Heart right ventricle (tissue), 16 donors: ENCODE measurements around the gene CAPSL. TPM values are rescaled to one million over a fixed set of nuclear protein-coding genes. Genes with fewer than 3 reads are reported as not detected.
"Not testable (repeated sequence)": the region's sequence is repeated elsewhere in the genome, so short reads cannot be mapped to it uniquely, and the experiment has no call there.

ENCODE experiments used
- ATAC-seq, 8 donors: fragments of 200-7000 bp; cut with Tn5 transposase; one replicate each; pipeline ENCODE4 v1.9.1; 2020; ENCODE audit warnings: mild to moderate bottlenecking in 8 of 8, moderate library complexity in 8 of 8, moderate number of reproducible peaks in 1 of 8
- DNase-seq, 2 donors: peaks; one replicate each; pipeline ENCODE4 v3.0.0-alpha.2; 2020
- H3K27ac ChIP-seq, 10 donors: fragments of 200-600 bp; sonication (generic) in 2 of 10; one replicate each; pipeline versions ENCODE4 v1.5.0 to v1.8.0; 2020 to 2022; ENCODE audit warnings: mild to moderate bottlenecking in 3 of 10
- H3K27me3 ChIP-seq, 7 donors: fragments of 200-600 bp; one replicate each; pipeline ENCODE4 v1.8.0; 2021 to 2022; ENCODE audit warnings: mild to moderate bottlenecking in 2 of 7
- H3K36me3 ChIP-seq, 9 donors: fragments of 200-600 bp; sonication (generic) in 1 of 9; one replicate each; pipeline versions ENCODE4 v1.5.0 to v1.8.0; 2020 to 2022; ENCODE audit warnings: mild to moderate bottlenecking in 2 of 9
- H3K4me1 ChIP-seq, 9 donors: fragments of 200-600 bp; sonication (generic) in 1 of 9; one replicate each; pipeline versions ENCODE4 v1.5.0 to v1.8.0; 2020 to 2022; ENCODE audit warnings: mild to moderate bottlenecking in 4 of 9
- H3K4me3 ChIP-seq, 10 donors: fragments of 200-600 bp; sonication (generic) in 2 of 10; one replicate each; pipeline versions ENCODE4 v1.5.0 to v1.8.0; 2020 to 2022; ENCODE audit warnings: mild to moderate bottlenecking in 7 of 10, moderate library complexity in 2 of 10
- H3K9me3 ChIP-seq, 11 donors: fragments of 200-600 bp in 10 of 11; sonication (generic) in 2 of 11; one replicate each; pipeline versions ENCODE4 v1.5.0 to v1.8.0; 2013 to 2022; ENCODE audit warnings: mild to moderate bottlenecking in 2 of 11, control low read depth in 1 of 11, moderate library complexity in 1 of 11
- CTCF ChIP-seq, 9 donors: fragments of 200-600 bp; sonication (generic) in 2 of 9; IDR thresholded peaks; one replicate each; pipeline versions ENCODE4 v1.5.0 to v1.8.0; 2021 to 2022; ENCODE audit warnings: antibody characterized with exemption in 9 of 9, mild to moderate bottlenecking in 5 of 9, moderate library complexity in 1 of 9
- WGBS, 2 donors: extraction: QIAGEN DNeasy Blood & Tissue Kit; methylation state at CpG; one replicate each; pipeline ENCODE4 v1.1.7; 2013; ENCODE audit warnings: inconsistent platforms in 1 of 2; 5-methylcytosine and 5-hydroxymethylcytosine counted together
- intact Hi-C, 10 donors: fragments of 100-400 bp; cut with DNase I; formaldehyde crosslinking; loops; one replicate each; pipeline versions ENCODE4 v1.11.1 to v1.14.2; 2022
- polyA plus RNA-seq, 2 donors: library from polyadenylated mRNA; stranded (reverse); fragments of 200-250 nt; gene quantifications; one replicate each; pipeline ENCODE4 v1.2.3, GENCODE V29; 2013
- total RNA-seq, 10 donors: library from RNA; stranded (reverse); fragmentation: NEBNext Ultra II Directional in 3 of 10; extraction: Animal tissue kit (Norgen Biotek cat#: 25700) in 3 of 10; gene quantifications; one replicate each; pipeline versions ENCODE4 v1.2.1 to v1.2.4, GENCODE V29; 2021 to 2023
- donor health status: Arrhythmogenic right ventricular cardiomyopathy.
- donor health status: ischemic (EF 13 %, LVEDD 7.1; RV severe dilation, severe dysfunction).
- donor health status: healthy with polysubstance abuse.
- donor health status: DM: no; HTN: yes; CAD: no.
- donor health status: DM: no; HTN: no; CAD: no.
- donor health status: ischemic (EF 25% LVEDD 6.9; RV normal size, moderate dysfunction).
- donor health status: ischemic (EF 25% LVEDD 5.7; RV mildly dilated, moderate dysfunction).
- donor health status: healthy.
- donor health status: DM: yes; HTN: yes; CAD: no.
- donor health status: Ischemic cardiomyopathy.
- donor health status: ischemic (EF 35%, LVEDD 5.7; RV mildly dilated, moderate dysfunction).
- donor health status: nonischemic (EF 11% LVEDD 7.7; RV severe dilation, severe dysfunction).
- donor health status: DM: yes; HTN: yes; CAD: no.
- donor health status: PGD.
- donor health status: ischemic (EF 29% LVEDD 5.4; RV normal size, mild dysfunction).
- donor health status: nonischemic (EF 23%, LVEDD 6.1; RV moderate dilation, normal function).

CAPSL gene
- total and polyA plus RNA-seq, 12 donors: not detected

DNA sequence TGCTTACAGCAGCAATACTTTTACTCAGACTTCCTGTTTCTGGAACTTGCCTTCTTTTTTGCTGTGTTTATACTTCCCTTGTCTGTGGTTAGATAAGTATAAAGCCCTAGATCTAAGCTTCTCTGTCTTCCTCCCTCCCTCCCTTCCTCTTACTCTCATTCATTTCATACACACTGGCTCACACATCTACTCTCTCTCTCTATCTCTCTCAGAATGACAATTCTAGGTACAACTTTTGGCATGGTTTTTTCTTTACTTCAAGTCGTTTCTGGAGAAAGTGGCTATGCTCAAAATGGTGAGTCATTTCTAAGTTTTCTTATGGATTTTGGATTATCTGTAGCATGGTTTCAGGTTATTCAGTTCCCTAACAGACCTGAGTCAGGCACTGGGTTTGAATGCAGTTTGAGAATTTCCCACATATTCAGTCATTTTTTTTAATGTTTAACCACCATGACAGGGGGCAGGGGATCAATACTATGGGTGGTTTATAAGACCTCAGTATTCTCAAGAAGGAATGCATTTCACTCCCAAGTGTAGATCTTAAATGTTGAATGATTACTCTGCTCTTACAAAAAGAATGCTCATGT is 81.6 kb downstream of the CAPSL start, which contains the start of gene IL7R:
TSS of gene IL7R (plus strand) at position 127 of the 587 bp plus-strand sequence. CDS start at position 214, 87 bp downstream.
- H3K27me3 ChIP-seq: peaks cover 0 to 7% (median 0%) of the 10 kb centered on the region in 7 donors
- intact Hi-C loops: no loop called here
- 39 to 41% methylated on average over 1 of the region's 1 CpG for WGBS, 2 donors
- TF ChIP-seq CTCF (IDR thresholded peaks at IDR 0.05): no peak
- peak within 1 kb of the TSS in 1 of 10 donors; percentile 78 for H3K27ac ChIP-seq
- peaks cover 0 to 52% (median 0%) of the 10 kb centered on the region in 9 donors for H3K4me1 ChIP-seq
- H3K9me3 ChIP-seq: no peaks in the 10 kb centered on the region
- peak within 1 kb of the TSS in 1 of 10 donors; percentile 46 for H3K4me3 ChIP-seq
- H3K36me3 ChIP-seq: peaks cover 0 to 10% (median 0%) of the 10 kb centered on the region in 9 donors
- DNase-seq: no peak
- no peak for ATAC-seq

DNA sequence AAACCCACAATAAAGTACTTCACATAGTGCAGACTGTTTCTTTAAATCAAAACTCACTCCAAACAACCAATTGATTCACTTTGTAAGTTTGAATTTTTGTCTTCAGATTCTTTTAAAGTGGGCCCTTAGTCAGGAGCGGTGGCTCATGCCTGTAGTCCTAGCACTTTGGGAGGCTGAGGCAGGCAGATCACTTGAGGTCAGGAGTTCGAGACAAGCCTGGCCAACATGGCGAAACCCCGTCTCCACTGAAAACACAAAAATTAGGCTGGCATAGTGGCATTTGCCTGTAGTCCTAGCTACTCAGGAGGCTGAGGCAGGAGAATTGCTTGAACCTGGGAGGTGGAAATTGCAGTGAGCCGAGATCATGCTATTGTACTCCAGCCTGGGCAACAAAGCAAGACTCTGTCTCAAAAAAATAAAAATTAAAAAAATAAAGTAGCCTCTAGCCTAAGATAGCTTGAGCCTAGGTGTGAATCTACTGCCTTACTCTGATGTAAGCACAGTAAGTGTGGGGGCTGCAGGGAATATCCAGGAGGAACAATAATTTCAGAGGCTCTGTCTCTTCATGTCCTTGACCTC is 82.1 kb downstream of the CAPSL start:
- H3K9me3 ChIP-seq, ATAC-seq, intact Hi-C loops, DNase-seq, H3K27me3 ChIP-seq, H3K36me3 ChIP-seq: not testable (repeated sequence)
- H3K27ac ChIP-seq: peak overlapping the region in 1 of 10 donors; percentile 78
- H3K4me3 ChIP-seq: peak overlapping the region in 1 of 10 donors; percentile 46
- WGBS, 2 donors: 93 to 96% methylated on average over 5 of the region's 5 CpGs
- H3K4me1 ChIP-seq: peaks cover 0 to 58% (median 0%) of the 10 kb centered on the region in 9 donors

DNA sequence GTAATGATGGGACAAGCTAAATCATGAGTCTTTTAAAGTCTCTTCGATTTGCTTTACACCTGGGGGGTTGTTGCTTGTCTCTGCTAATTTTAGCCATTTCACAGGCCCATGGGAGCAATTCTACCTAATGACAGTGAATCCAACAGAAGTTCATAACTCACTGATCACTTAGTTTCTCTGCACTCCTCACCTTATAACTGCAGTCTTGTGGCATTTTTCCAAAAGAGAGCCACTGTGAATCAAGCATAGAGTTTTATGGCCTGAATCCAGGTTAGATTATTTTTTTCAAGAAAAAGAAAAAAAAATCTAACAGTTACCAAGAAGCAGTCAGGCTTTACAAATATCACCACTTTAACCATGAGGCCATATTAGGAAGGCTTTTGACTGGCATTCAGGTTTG is 83.2 kb downstream of the CAPSL start:
- no peak overlapping the region for H3K4me3 ChIP-seq
- peaks cover 0 to 61% (median 0%) of the 10 kb centered on the region in 9 donors for H3K4me1 ChIP-seq
- intact Hi-C loops: no loop called here
- DNase-seq (no peak), ATAC-seq (no peak)
- no peaks in the 10 kb centered on the region for H3K36me3 ChIP-seq
- no peak for TF ChIP-seq CTCF (IDR thresholded peaks at IDR 0.05)
- peaks cover 0 to 7% (median 0%) of the 10 kb centered on the region in 7 donors for H3K27me3 ChIP-seq
- H3K9me3 ChIP-seq: no peaks in the 10 kb centered on the region
- peak overlapping the region in 1 of 10 donors; percentile 78 for H3K27ac ChIP-seq
- WGBS, 2 donors: 45 to 63% methylated on average over 1 of the region's 1 CpG

Other genes starting within 250 kb of the CAPSL start
- gene IL7R, start 81.7 kb downstream of the CAPSL start, total RNA-seq: 10 to 100 TPM in 1 of 10 donors, 1 to 10 TPM in 4, under 1 TPM in 5; 0.37 to 10.6 (median 0.97) TPM
- under 1 TPM; 0.22 to 0.54 TPM for gene IL7R, start 81.7 kb downstream of the CAPSL start, polyA plus RNA-seq
- not detected for gene UGT3A1, start 52.8 kb upstream of the CAPSL start, total RNA-seq
- gene UGT3A1, start 52.8 kb upstream of the CAPSL start, polyA plus RNA-seq: not detected
- not detected for gene UGT3A2, start 128.3 kb upstream of the CAPSL start, total RNA-seq
- gene UGT3A2, start 128.3 kb upstream of the CAPSL start, polyA plus RNA-seq: not detected
- 10 to 100 TPM; 10.9 to 16.5 (median 12.7) TPM for gene LMBRD2, start 213.3 kb upstream of the CAPSL start, total RNA-seq
- gene LMBRD2, start 213.3 kb upstream of the CAPSL start, polyA plus RNA-seq: 1 to 10 TPM; 2.2 to 3.2 TPM
- gene SKP2, start 213.5 kb upstream of the CAPSL start, total RNA-seq: 1 to 10 TPM; 3.5 to 9.5 (median 5.6) TPM
- 1 to 10 TPM; 1.5 to 2.1 TPM for gene SKP2, start 213.5 kb upstream of the CAPSL start, polyA plus RNA-seq